H9 (cell line): ENCODE measurements around the gene NEDD4. TPM values are rescaled to one million over a fixed set of nuclear protein-coding genes. Genes with fewer than 3 reads are reported as not detected.

ENCODE experiments used
- DNase-seq: peaks from one replicate; pipeline ENCODE4 v3.0.0-alpha.2; 2017
- H2AFZ ChIP-seq: one replicate; pipeline ENCODE4 v1.6.1; 2013; ENCODE audit warnings: mild to moderate bottlenecking, low read length, control low read depth, moderate library complexity
- H2AK5ac ChIP-seq: 2 replicates; pipeline ENCODE4 v1.6.1; 2013; ENCODE audit warnings: low read length, control low read depth, mixed read lengths; ENCODE audit not compliant: insufficient read length
- H2BK120ac ChIP-seq: one replicate; pipeline ENCODE4 v1.6.1; 2013; ENCODE audit warnings: low read depth, mild to moderate bottlenecking, low read length, control low read depth, inconsistent platforms; ENCODE audit not compliant: poor library complexity, severe bottlenecking
- H2BK12ac ChIP-seq: 2 replicates; pipeline ENCODE4 v1.6.1; 2013; ENCODE audit warnings: low read length, control low read depth, mixed read lengths, low read depth; ENCODE audit not compliant: insufficient read length
- H2BK15ac ChIP-seq: 2 replicates; pipeline ENCODE4 v1.6.1; 2013; ENCODE audit warnings: low read depth, low read length, control low read depth
- H2BK20ac ChIP-seq: one replicate; pipeline ENCODE4 v1.6.1; 2013; ENCODE audit warnings: low read depth, mild to moderate bottlenecking, low read length, control low read depth, inconsistent platforms; ENCODE audit not compliant: poor library complexity, severe bottlenecking
- H2BK5ac ChIP-seq: 2 replicates; pipeline ENCODE4 v1.6.1; 2013; ENCODE audit warnings: low read length, control low read depth, mixed read lengths; ENCODE audit not compliant: insufficient read length
- H3K14ac ChIP-seq: 2 replicates; pipeline ENCODE4 v1.6.1; 2013; ENCODE audit warnings: low read length, control low read depth; ENCODE audit not compliant: insufficient read depth
- H3K18ac ChIP-seq: 2 replicates; pipeline ENCODE4 v1.6.1; 2013; ENCODE audit warnings: low read depth, mild to moderate bottlenecking, mixed read lengths, low read length, control low read depth; ENCODE audit not compliant: insufficient read length
- H3K23ac ChIP-seq: 2 replicates; pipeline ENCODE4 v1.6.1; 2013; ENCODE audit warnings: low read length, control low read depth, mixed read lengths, low read depth; ENCODE audit not compliant: insufficient read length
- H3K23me2 ChIP-seq: 2 replicates; pipeline ENCODE4 v1.6.1; 2013; ENCODE audit warnings: low read depth, mild to moderate bottlenecking, mixed read lengths, low read length, control low read depth; ENCODE audit not compliant: insufficient read length, poor library complexity, severe bottlenecking
- H3K27ac ChIP-seq: 2 replicates; pipeline ENCODE4 v1.5.1; 2013; ENCODE audit warnings: low read length, control low read depth, mixed read lengths, low read depth; ENCODE audit not compliant: insufficient read length
- H3K27me3 ChIP-seq: 2 replicates; pipeline ENCODE4 v1.6.1; 2013; ENCODE audit warnings: low read length, control low read depth, inconsistent platforms; ENCODE audit not compliant: insufficient read depth
- H3K4ac ChIP-seq: 2 replicates; pipeline ENCODE4 v1.6.1; 2013; ENCODE audit warnings: low read depth, mild to moderate bottlenecking, control low read depth, inconsistent platforms, low read length, moderate library complexity
- H3K4me1 ChIP-seq: 2 replicates; pipeline ENCODE4 v1.6.1; 2013; ENCODE audit warnings: low read length, control low read depth, inconsistent platforms; ENCODE audit not compliant: insufficient read depth
- H3K4me2 ChIP-seq: 2 replicates; pipeline ENCODE4 v1.6.1; 2013; ENCODE audit warnings: low read length, control low read depth, mixed read lengths; ENCODE audit not compliant: insufficient read length, insufficient read depth
- H3K56ac ChIP-seq: 2 replicates; pipeline ENCODE4 v1.6.1; 2013; ENCODE audit warnings: low read depth, mild to moderate bottlenecking, mixed read lengths, low read length, control low read depth; ENCODE audit not compliant: insufficient read length
- H3K79me1 ChIP-seq: 2 replicates; pipeline ENCODE4 v1.6.1; 2013; ENCODE audit warnings: low read depth, mild to moderate bottlenecking, moderate library complexity, low read length, control low read depth, inconsistent platforms; ENCODE audit not compliant: insufficient read depth, poor library complexity, severe bottlenecking
- H3K79me2 ChIP-seq: 2 replicates; pipeline ENCODE4 v1.6.1; 2013; ENCODE audit warnings: low read length, control low read depth, inconsistent platforms; ENCODE audit not compliant: insufficient read depth
- H3K9ac ChIP-seq: 2 replicates; pipeline ENCODE4 v1.6.1; 2013; ENCODE audit warnings: low read length, control low read depth, mixed read lengths; ENCODE audit not compliant: insufficient read length; ENCODE audit errors: extremely low read depth
- H3K9me3 ChIP-seq: one replicate; pipeline ENCODE4 v1.6.1; 2013; ENCODE audit warnings: low read depth, low read length, inconsistent platforms; ENCODE audit not compliant: control insufficient read depth
- H3T11ph ChIP-seq: one replicate; pipeline ENCODE4 v1.6.1; 2013; ENCODE audit warnings: mild to moderate bottlenecking, low read length, control low read depth, inconsistent platforms
- H4K20me1 ChIP-seq: one replicate; pipeline ENCODE4 v1.6.1; 2013; ENCODE audit not compliant: control insufficient read depth, insufficient read length, insufficient read depth
- H4K5ac ChIP-seq: 2 replicates; pipeline ENCODE4 v1.6.1; 2013; ENCODE audit warnings: low read depth, mild to moderate bottlenecking, mixed read lengths, low read length, control low read depth; ENCODE audit not compliant: insufficient read length
- H4K8ac ChIP-seq: replicated peaks from 2 replicates; pipeline ENCODE4 v1.6.1; 2013; ENCODE audit warnings: low read length, control low read depth, mixed read lengths, low read depth; ENCODE audit not compliant: insufficient read length
- H4K91ac ChIP-seq: 2 replicates; pipeline ENCODE4 v1.6.1; 2013; ENCODE audit warnings: low read depth, mild to moderate bottlenecking, moderate library complexity, mixed read lengths, low read length, control low read depth; ENCODE audit not compliant: insufficient read length
- H3K27ac Mint-ChIP-seq, 3 experiments: 2 replicates in 2 of 3; 3 replicates in 1 of 3; pipeline ENCODE4 v1.8.0; 2020 to 2021; ENCODE audit warnings: mixed read lengths in 3 of 3, mild to moderate bottlenecking in 1 of 3, moderate library complexity in 1 of 3
- H3K27me3 Mint-ChIP-seq: 2 replicates; pipeline ENCODE4 v1.8.0; 2021; ENCODE audit warnings: low read depth, mild to moderate bottlenecking, moderate library complexity, mixed read lengths
- H3K36me3 Mint-ChIP-seq, 3 experiments: 2 replicates in 2 of 3; 3 replicates in 1 of 3; pipeline ENCODE4 v1.8.0; 2020 to 2021; ENCODE audit warnings: low read depth in 3 of 3, mixed read lengths in 3 of 3; ENCODE audit not compliant: insufficient read depth in 1 of 3
- H3K4me1 Mint-ChIP-seq, 2 experiments: 2 replicates each; pipeline ENCODE4 v1.8.0; 2020; ENCODE audit warnings: mixed read lengths in 2 of 2
- H3K4me3 Mint-ChIP-seq, 2 experiments: 2 replicates in 1 of 2; 3 replicates in 1 of 2; pipeline ENCODE4 v1.8.0; 2020 to 2021; ENCODE audit warnings: mild to moderate bottlenecking in 2 of 2, mixed read lengths in 2 of 2, moderate library complexity in 1 of 2
- H3K9me3 Mint-ChIP-seq, 2 experiments: 2 replicates in 1 of 2; 3 replicates in 1 of 2; pipeline ENCODE4 v1.8.0; 2020; ENCODE audit warnings: mild to moderate bottlenecking in 2 of 2, mixed read lengths in 2 of 2, moderate library complexity in 1 of 2
- WGBS: extraction: QIAGEN DNeasy Blood & Tissue Kit; methylation state at CpG from one replicate; pipeline ENCODE4 v1.1.7; 2013; ENCODE audit warnings: missing lambda C conversion rate, low lambda C conversion rate, mixed read lengths; ENCODE audit not compliant: insufficient read length; ENCODE audit errors: extremely low coverage; 5-methylcytosine and 5-hydroxymethylcytosine counted together
- total RNA-seq: library from RNA; stranded (reverse); gene quantifications from 2 replicates; pipeline ENCODE4 v1.2.1, GENCODE V29; 2021
- TF ChIP-seq, protein P1 (sequence below): fragments of 200-600 bp; sonication (generic); conservative IDR thresholded peaks from 3 replicates; pipeline ENCODE4 v1.8.0; 2021; ENCODE audit warnings: antibody characterized with exemption, mild to moderate bottlenecking

The NEDD4 gene
- total RNA-seq, 1 experiment from 2014 or later = 9.6 TPM

DNA sequence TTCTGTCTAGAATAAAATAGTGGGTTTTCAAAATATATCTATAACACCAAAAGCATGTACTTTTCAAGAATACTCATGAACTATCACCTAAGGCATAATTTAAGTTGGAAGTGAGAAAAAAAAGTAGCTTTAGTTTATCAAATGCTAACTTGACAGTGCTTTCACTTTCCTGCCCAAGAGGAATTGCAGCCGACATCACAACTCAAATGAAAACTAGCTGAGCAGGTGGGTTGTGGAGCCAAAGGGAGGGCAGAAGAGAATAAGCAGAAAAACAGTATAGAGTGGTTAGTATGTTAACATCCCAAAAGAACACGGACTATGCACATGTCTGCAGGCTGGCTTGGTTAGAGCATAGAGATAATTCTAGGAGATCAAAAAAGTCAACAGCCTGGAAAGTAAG, 120.9 kb downstream of the NEDD4 start:
- no peak overlapping the region for H2BK120ac ChIP-seq
- H4K5ac ChIP-seq = no peak overlapping the region
- no peaks in the 10 kb centered on the region for H3K4me1 ChIP-seq
- no peaks in the 10 kb centered on the region for H4K20me1 ChIP-seq
- H3K27ac ChIP-seq = no peak overlapping the region
- no peak overlapping the region for H2AK5ac ChIP-seq
- no peak overlapping the region for H3T11ph ChIP-seq
- H3K56ac ChIP-seq = no peak overlapping the region
- H3K9me3 Mint-ChIP-seq = peaks cover 0 to 3% of the 10 kb centered on the region in 2 experiments; a peak in 2 of 5 replicates
- no peak overlapping the region for H3K18ac ChIP-seq
- no peak overlapping the region for H3K14ac ChIP-seq
- H3K9me3 ChIP-seq = no peaks in the 10 kb centered on the region
- no peak overlapping the region for H3K4me2 ChIP-seq
- no peak overlapping the region for H2BK15ac ChIP-seq
- no peaks in the 10 kb centered on the region for H3K79me2 ChIP-seq
- H3K4me3 Mint-ChIP-seq = no peak overlapping the region
- no peak for DNase-seq
- no peak overlapping the region for H2BK5ac ChIP-seq
- no peaks in the 10 kb centered on the region for H3K79me1 ChIP-seq
- no peak overlapping the region for H4K91ac ChIP-seq
- H3K36me3 Mint-ChIP-seq = no peaks in the 10 kb centered on the region
- no peak overlapping the region for H2AFZ ChIP-seq
- no peaks in the 10 kb centered on the region for H3K27me3 Mint-ChIP-seq
- TF ChIP-seq, protein P1, sequence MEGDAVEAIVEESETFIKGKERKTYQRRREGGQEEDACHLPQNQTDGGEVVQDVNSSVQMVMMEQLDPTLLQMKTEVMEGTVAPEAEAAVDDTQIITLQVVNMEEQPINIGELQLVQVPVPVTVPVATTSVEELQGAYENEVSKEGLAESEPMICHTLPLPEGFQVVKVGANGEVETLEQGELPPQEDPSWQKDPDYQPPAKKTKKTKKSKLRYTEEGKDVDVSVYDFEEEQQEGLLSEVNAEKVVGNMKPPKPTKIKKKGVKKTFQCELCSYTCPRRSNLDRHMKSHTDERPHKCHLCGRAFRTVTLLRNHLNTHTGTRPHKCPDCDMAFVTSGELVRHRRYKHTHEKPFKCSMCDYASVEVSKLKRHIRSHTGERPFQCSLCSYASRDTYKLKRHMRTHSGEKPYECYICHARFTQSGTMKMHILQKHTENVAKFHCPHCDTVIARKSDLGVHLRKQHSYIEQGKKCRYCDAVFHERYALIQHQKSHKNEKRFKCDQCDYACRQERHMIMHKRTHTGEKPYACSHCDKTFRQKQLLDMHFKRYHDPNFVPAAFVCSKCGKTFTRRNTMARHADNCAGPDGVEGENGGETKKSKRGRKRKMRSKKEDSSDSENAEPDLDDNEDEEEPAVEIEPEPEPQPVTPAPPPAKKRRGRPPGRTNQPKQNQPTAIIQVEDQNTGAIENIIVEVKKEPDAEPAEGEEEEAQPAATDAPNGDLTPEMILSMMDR = no peak
- H3K27ac Mint-ChIP-seq = no peak overlapping the region
- H3K4ac ChIP-seq = no peak overlapping the region
- H2BK12ac ChIP-seq = no peak overlapping the region
- whole genome bisulfite sequencing = no CpG with 5 or more reads among the region's 2 CpGs
- H3K9ac ChIP-seq = no peak overlapping the region
- H3K27me3 ChIP-seq = no peaks in the 10 kb centered on the region
- H3K23ac ChIP-seq = no peak overlapping the region
- H4K8ac ChIP-seq = no peak overlapping the region
- peaks cover 4 to 11% of the 10 kb centered on the region in 2 experiments for H3K4me1 Mint-ChIP-seq
- H2BK20ac ChIP-seq = no peak overlapping the region
- no peaks in the 10 kb centered on the region for H3K23me2 ChIP-seq
